Measurements from ENCODE around the gene CDK5RAP3. TPM values are rescaled to one million over a fixed set of nuclear protein-coding genes. Genes with fewer than 3 reads are reported as not detected.
A peak's percentile ranks its signal among the peaks of the same experiment; 100 is the strongest.

The CDK5RAP3 gene
- total RNA-seq = 136 and 148 TPM in 2 replicates
- long read RNA-seq, transcript CDK5RAP3-237 (13 exons, 2,519 nt) = minor isoform, 7 of 491 reads
- long read RNA-seq, transcript CDK5RAP3-201 (14 exons, 1,866 nt) = major isoform, 345 of 491 reads
- long read RNA-seq, transcript CDK5RAP3-231 (12 exons, 2,759 nt) = minor isoform, 37 of 491 reads
- long read RNA-seq, partial matches to known transcripts = 42 of 491 reads
- long read RNA-seq, other reads (novel, unspliced or antisense) = 58 of 491 reads

GRCh38 chr17:47970725-47971499 lies at the start of gene CDK5RAP3:
Gene CDK5RAP3 (plus strand): TSS chr17:47971113. CDS start chr17:47971147, 34 bp downstream.
- peak; percentile 92 for TF ChIP-seq CTCF (IDR thresholded peaks at IDR 0.05)
- peak; percentile 100 for DNase-seq (ENCODE audit: extremely low spot score, unreplicated experiment)
- Mint-ChIP-seq H3K4me1 (ENCODE audit: unreplicated experiment) (peaks cover 27% of the 10 kb centered on the region), H3K9me3 (ENCODE audit: unreplicated experiment) (no peaks in the 10 kb centered on the region), H3K27ac (ENCODE audit: unreplicated experiment) (peak within 1 kb of the TSS; percentile 93), H3K36me3 (ENCODE audit: unreplicated experiment) (peaks cover 16% of the 10 kb centered on the region), H3K4me3 (ENCODE audit: unreplicated experiment) (peak within 1 kb of the TSS; percentile 97), H3K27me3 (ENCODE audit: unreplicated experiment) (no peaks in the 10 kb centered on the region)

GRCh38 chr17:47924785-47925677 lies 45.9 kb upstream of the CDK5RAP3 start:
- Mint-ChIP-seq H3K36me3 (ENCODE audit: unreplicated experiment) (peaks cover 31% of the 10 kb centered on the region), H3K4me1 (ENCODE audit: unreplicated experiment) (no peaks in the 10 kb centered on the region), H3K4me3 (ENCODE audit: unreplicated experiment) (no peak overlapping the region), H3K27ac (ENCODE audit: unreplicated experiment) (no peak overlapping the region), H3K27me3 (ENCODE audit: unreplicated experiment) (no peaks in the 10 kb centered on the region), H3K9me3 (ENCODE audit: unreplicated experiment) (no peaks in the 10 kb centered on the region)
- no peak for DNase-seq (ENCODE audit: extremely low spot score, unreplicated experiment)
- TF ChIP-seq CTCF (IDR thresholded peaks at IDR 0.05) = no peak

GRCh38 chr17:47925678-47925988 lies 45.3 kb upstream of the CDK5RAP3 start:
- H3K27ac Mint-ChIP-seq (ENCODE audit: unreplicated experiment) = no peak overlapping the region
- no peak overlapping the region for H3K4me3 Mint-ChIP-seq (ENCODE audit: unreplicated experiment)
- no peaks in the 10 kb centered on the region for H3K4me1 Mint-ChIP-seq (ENCODE audit: unreplicated experiment)
- TF ChIP-seq CTCF (IDR thresholded peaks at IDR 0.05) = no peak
- no peaks in the 10 kb centered on the region for H3K27me3 Mint-ChIP-seq (ENCODE audit: unreplicated experiment)
- no peak for DNase-seq (ENCODE audit: extremely low spot score, unreplicated experiment)
- no peaks in the 10 kb centered on the region for H3K9me3 Mint-ChIP-seq (ENCODE audit: unreplicated experiment)
- peaks cover 30% of the 10 kb centered on the region for H3K36me3 Mint-ChIP-seq (ENCODE audit: unreplicated experiment)

GRCh38 chr17:47927821-47928400 lies 43.0 kb upstream of the CDK5RAP3 start:
- Mint-ChIP-seq H3K4me3 (ENCODE audit: unreplicated experiment) (no peak overlapping the region), H3K27ac (ENCODE audit: unreplicated experiment) (no peak overlapping the region), H3K36me3 (ENCODE audit: unreplicated experiment) (peaks cover 26% of the 10 kb centered on the region), H3K9me3 (ENCODE audit: unreplicated experiment) (no peaks in the 10 kb centered on the region), H3K27me3 (ENCODE audit: unreplicated experiment) (no peaks in the 10 kb centered on the region), H3K4me1 (ENCODE audit: unreplicated experiment) (peaks cover 10% of the 10 kb centered on the region)
- DNase-seq (ENCODE audit: extremely low spot score, unreplicated experiment) = no peak
- TF ChIP-seq CTCF (IDR thresholded peaks at IDR 0.05) = no peak
